AG04450 (cell line): ENCODE results near the gene DHRS4L2. TPM values are rescaled to one million over a fixed set of nuclear protein-coding genes. Genes with fewer than 3 reads are reported as not detected.
"Not testable (repeated sequence)": the region's sequence is repeated elsewhere in the genome, so short reads cannot be mapped to it uniquely, and the experiment has no call there.

Source experiments
- CTCF ChIA-PET: fragments of 300-600, 350-600 bp; formaldehyde crosslinking; extraction: SDS; loops from one replicate; lab custom pipeline; 2022; ENCODE audit warnings: antibody characterized with exemption, inconsistent platforms; lab: Charles Lee
- POLR2A ChIA-PET: fragments of 350-600 bp; formaldehyde crosslinking; extraction: SDS; loops from one replicate; lab custom pipeline; 2021; ENCODE audit warnings: antibody characterized with exemption, inconsistent platforms; lab: Yijun Ruan, JAX
- DNase-seq: peaks from one replicate; pipeline ENCODE4 v3.0.0-alpha.2; 2011; ENCODE audit warnings: low read depth, low spot score
- H3K27ac ChIP-seq: one replicate; pipeline ENCODE4 v1.5.1; 2012; ENCODE audit warnings: low read depth, low read length, control low read depth
- H3K27me3 ChIP-seq: one replicate; pipeline ENCODE4 v1.6.0; 2012; ENCODE audit warnings: low read length; ENCODE audit not compliant: control insufficient read depth, insufficient read depth
- H3K4me3 ChIP-seq: 2 replicates; pipeline ENCODE4 v1.5.1; 2011; ENCODE audit warnings: mild to moderate bottlenecking, low read depth, low read length, control low read depth
- H3K9me3 ChIP-seq: 2 replicates; pipeline ENCODE4 v1.5.1; 2012; ENCODE audit warnings: low read length; ENCODE audit not compliant: control insufficient read depth, insufficient read depth
- polyA plus RNA-seq: library from polyadenylated mRNA; depleted of rRNA; stranded (reverse); fragments of >200 nt; gene quantifications from 2 replicates; pipeline ENCODE4 v1.2.3, GENCODE V29; 2011
- TF ChIP-seq, protein P1 (sequence below): IDR thresholded peaks from 2 replicates; pipeline ENCODE4 v1.5.1; 2011; ENCODE audit warnings: low read depth, low read length, control low read depth, inconsistent platforms

DHRS4L2 gene
- polyA plus RNA-seq, 1 experiment: 14.8 TPM

DNA sequence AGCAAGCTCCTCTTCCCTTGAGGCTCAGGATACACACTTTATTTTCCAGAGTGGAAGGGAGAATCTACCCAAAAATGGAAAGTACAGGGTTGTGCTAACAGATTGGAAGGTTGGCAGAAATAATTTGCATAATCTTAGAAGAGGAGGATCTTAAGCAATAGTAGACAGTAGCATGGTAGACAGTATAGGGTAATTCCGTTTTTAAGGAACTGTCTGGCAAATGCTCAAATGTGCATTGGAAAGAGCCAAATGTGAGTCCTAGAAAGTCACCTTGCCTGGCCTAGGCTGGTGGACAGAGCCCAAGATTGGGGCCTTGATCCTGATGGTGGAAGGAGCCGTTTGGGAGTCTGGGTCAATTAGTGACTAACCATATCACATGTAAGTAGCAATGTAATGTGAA, 50.0 kb downstream of the DHRS4L2 start:
- CTCF ChIA-PET: interaction anchor here (0.8 kb wide), 1 partner anchor 70 kb away, joined by 4 read pairs; no protein-coding TSS in a partner anchor
- DNase-seq: no peak

DNA sequence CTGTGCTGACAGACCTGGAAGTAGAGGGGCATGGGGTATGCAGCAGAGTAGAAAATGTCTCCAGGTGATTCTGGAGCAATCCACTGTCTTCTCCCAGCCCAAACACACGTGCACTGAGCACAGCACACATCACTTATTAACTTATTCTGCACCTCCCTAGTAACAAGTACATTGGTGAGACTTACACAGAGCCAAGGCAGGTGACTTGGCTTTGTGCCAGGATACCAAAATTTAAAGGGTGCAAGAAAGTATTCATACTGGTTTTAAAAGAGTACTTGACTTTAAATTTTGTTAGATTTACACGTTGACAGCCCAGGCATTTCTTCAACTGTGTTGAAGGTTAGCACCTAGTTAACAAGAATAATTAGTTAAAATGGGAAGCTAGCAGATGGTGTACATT, 52.0 kb downstream of the DHRS4L2 start:
- no peak overlapping the region for H3K27ac ChIP-seq
- peaks cover 5% of the 10 kb centered on the region for H3K27me3 ChIP-seq
- H3K9me3 ChIP-seq: no peaks in the 10 kb centered on the region; the same call in 1 of the 2 replicates
- no peak overlapping the region for H3K4me3 ChIP-seq
- ChIA-PET CTCF (interaction anchor here (1.4 kb wide), 1 partner anchor 18 kb away, joined by 4 read pairs; no protein-coding TSS in a partner anchor), POLR2A (no interaction called here)
- TF ChIP-seq, protein P1, sequence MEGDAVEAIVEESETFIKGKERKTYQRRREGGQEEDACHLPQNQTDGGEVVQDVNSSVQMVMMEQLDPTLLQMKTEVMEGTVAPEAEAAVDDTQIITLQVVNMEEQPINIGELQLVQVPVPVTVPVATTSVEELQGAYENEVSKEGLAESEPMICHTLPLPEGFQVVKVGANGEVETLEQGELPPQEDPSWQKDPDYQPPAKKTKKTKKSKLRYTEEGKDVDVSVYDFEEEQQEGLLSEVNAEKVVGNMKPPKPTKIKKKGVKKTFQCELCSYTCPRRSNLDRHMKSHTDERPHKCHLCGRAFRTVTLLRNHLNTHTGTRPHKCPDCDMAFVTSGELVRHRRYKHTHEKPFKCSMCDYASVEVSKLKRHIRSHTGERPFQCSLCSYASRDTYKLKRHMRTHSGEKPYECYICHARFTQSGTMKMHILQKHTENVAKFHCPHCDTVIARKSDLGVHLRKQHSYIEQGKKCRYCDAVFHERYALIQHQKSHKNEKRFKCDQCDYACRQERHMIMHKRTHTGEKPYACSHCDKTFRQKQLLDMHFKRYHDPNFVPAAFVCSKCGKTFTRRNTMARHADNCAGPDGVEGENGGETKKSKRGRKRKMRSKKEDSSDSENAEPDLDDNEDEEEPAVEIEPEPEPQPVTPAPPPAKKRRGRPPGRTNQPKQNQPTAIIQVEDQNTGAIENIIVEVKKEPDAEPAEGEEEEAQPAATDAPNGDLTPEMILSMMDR: no peak
- no peak for DNase-seq

More for the DNA sequence above, 50.0 kb downstream of the DHRS4L2 start:
- TF ChIP-seq, protein P1: no peak
- POLR2A ChIA-PET: interaction anchor here (0.7 kb wide), 1 partner anchor 13 kb away, joined by 15 read pairs; the partner anchor contains the start of gene CARMIL3
- Histone ChIP-seq H3K9me3 (no peaks in the 10 kb centered on the region; the same call in 1 of the 2 replicates), H3K27me3 (peaks cover under 1% of the 10 kb centered on the region), H3K27ac (no peak overlapping the region), H3K4me3 (no peak overlapping the region)

DNA sequence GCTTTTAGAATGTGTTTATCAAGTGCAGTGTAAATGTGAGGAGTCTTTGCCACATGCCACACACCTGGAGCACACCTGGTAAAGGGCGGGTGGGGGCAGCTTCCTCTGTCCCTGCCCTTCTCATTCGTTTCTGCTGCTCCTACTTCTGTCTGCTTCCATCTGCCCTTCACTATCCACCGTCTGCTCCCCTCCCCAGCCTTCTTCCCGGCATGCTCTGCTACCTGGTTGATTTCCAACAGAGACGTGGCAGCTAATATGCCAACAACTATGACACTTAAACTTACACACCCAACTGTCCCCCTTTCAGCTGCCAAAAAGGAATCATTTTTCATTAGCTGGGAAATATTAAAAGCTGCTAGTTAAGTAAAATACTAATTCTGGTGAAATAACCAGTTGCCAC, 54.0 kb downstream of the DHRS4L2 start:
- Histone ChIP-seq H3K27ac (no peak overlapping the region), H3K4me3 (no peak overlapping the region), H3K27me3 (peaks cover 12% of the 10 kb centered on the region), H3K9me3 (no peaks in the 10 kb centered on the region)
- ChIA-PET POLR2A (no interaction called here), CTCF (interaction anchor here (1.2 to 1.8 kb wide), 6 partner anchors 13 to 290 kb away, joined by 3 to 5 read pairs (median 4); partner anchors contain the start of gene IRF9)
- no peak for DNase-seq
- TF ChIP-seq, protein P1: no peak

DNA sequence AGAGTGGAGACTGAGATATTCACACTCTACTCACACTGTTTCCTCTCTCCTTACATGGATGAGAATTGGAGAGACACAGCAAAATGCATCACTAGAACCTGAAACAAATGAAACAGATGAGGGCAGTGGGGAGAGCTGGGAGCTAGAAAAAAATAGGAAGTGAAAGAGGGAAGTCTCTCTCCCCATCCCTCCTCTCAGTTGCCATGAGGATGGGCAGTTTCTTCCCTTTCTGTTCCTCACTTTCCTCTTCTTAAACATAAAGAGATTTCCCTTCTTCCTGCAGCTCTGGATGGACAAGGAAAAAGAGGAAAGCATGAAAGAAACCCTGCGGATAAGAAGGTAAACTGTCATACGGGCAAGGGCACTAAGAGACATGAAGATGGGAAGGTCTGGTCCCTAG, 60.3 kb downstream of the DHRS4L2 start:
- H3K4me3 ChIP-seq, DNase-seq, H3K9me3 ChIP-seq, POLR2A ChIA-PET, H3K27ac ChIP-seq, CTCF ChIA-PET: not testable (repeated sequence)
- H3K27me3 ChIP-seq: peaks cover 29% of the 10 kb centered on the region

DNA sequence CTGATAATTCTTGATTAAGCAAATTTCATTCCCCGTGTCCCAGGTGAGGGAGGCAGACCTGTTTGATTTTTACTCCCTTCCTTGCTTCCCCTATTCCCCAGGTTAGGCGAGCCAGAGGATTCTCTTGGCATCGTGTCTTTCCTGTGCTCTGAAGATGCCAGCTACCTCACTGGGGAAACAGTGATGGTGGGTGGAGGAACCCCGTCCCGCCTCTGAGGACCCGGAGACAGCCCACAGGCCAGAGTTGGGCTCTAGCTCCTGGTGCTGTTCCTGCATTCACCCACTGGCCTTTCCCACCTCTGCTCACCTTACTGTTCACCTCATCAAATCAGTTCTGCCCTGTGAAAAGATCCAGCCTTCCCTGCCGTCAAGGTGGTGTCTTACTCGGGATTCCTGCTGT, 62.0 kb downstream of the DHRS4L2 start:
- H3K9me3 ChIP-seq, H3K27ac ChIP-seq, H3K4me3 ChIP-seq, DNase-seq, POLR2A ChIA-PET: not testable (repeated sequence)
- CTCF ChIA-PET: interaction anchor here (1.4 to 4.0 kb wide), 2 partner anchors 36 to 40 kb away, joined by 3 to 20 read pairs; no protein-coding TSS in a partner anchor
- H3K27me3 ChIP-seq: peaks cover 33% of the 10 kb centered on the region

DNA sequence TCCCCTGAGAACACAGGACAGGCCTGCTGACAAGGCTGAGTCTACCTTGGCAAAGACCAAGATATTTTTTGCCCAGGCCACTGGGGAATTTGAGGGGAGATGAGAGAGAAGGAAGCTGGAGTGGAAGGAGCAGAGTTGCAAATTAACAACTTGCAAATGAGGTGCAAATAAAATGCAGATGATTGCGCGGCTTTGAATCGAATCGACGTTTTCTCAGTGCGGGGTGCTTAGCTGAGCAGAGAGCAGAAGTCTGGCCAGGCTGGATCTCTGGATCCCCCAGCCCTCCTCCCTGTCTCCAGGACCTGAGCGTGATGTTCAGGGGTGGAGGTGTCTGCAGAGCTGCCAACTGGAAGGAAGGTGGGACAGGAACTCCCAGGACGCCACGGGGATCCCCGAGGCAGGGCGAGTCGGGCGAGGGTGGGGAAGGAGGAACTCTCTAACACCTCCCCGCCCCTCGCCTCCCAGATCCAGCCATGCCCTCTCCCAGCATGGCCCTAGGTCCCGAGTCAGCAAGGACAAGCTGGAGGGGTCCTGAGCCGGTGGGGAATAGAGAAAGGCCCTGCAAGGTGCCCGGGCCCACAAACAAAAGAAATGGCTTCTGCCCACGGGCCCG, 62.6 kb downstream of the DHRS4L2 start:
- Histone ChIP-seq H3K4me3 (peak overlapping the region; percentile 60), H3K27ac (no peak overlapping the region), H3K27me3 (peaks cover 33% of the 10 kb centered on the region), H3K9me3 (no peaks in the 10 kb centered on the region)
- DNase-seq: no peak
- ChIA-PET CTCF (interaction anchor here (1.0 to 4.0 kb wide), 5 partner anchors 15 to 258 kb away, joined by 3 to 20 read pairs (median 4); partner anchors contain the start of gene LTB4R2), POLR2A (interaction anchor here (0.6 kb wide), 1 partner anchor 12 kb away, joined by 15 read pairs; no protein-coding TSS in a partner anchor)
- TF ChIP-seq, protein P1: no peak
